ENCODE results near the gene JOSD2.

Gene JOSD2

GRCh38 chr19:50497022-50497405, 14.0 kb downstream of the JOSD2 start:
- no peak for DNase-seq
- Histone ChIP-seq H3K27me3 (replicated peaks) (peaks cover 29% of the 10 kb centered on the region), H3K27ac (no peak overlapping the region), H3K36me3 (replicated peaks) (no peaks in the 10 kb centered on the region), H3K4me3 (ENCODE audit: low read depth, low read length) (no peak overlapping the region)
- in situ Hi-C loops (cut with HindIII; ENCODE audit: low pct_ligation_motif_present, low sequenced_read_pairs): no loop called here
- TF ChIP-seq CTCF (IDR thresholded peaks at IDR 0.05; ENCODE audit: low read depth, low read length, missing control alignments): no peak

- H3K36me3 ChIP-seq (replicated peaks): no peaks in the 10 kb centered on the region
- no peak for DNase-seq
- H3K27me3 ChIP-seq (replicated peaks): peaks cover 27% of the 10 kb centered on the region
- in situ Hi-C loops (cut with HindIII; ENCODE audit: low pct_ligation_motif_present, low sequenced_read_pairs): no loop called here
- no peak overlapping the region for H3K27ac ChIP-seq
- no peak overlapping the region for H3K4me3 ChIP-seq (ENCODE audit: low read depth, low read length)
- no peak for TF ChIP-seq CTCF (IDR thresholded peaks at IDR 0.05; ENCODE audit: low read depth, low read length, missing control alignments)
Observed at GRCh38 chr19:50496189-50497021, 14.6 kb downstream of the JOSD2 start.

GRCh38 chr19:50495020-50495531, 15.9 kb downstream of the JOSD2 start:
- TF ChIP-seq CTCF (IDR thresholded peaks at IDR 0.05; ENCODE audit: low read depth, low read length, missing control alignments): no peak
- Histone ChIP-seq H3K27ac (no peak overlapping the region), H3K27me3 (replicated peaks) (peaks cover 20% of the 10 kb centered on the region), H3K4me3 (ENCODE audit: low read depth, low read length) (no peak overlapping the region), H3K36me3 (replicated peaks) (no peaks in the 10 kb centered on the region)
- in situ Hi-C loops (cut with HindIII; ENCODE audit: low pct_ligation_motif_present, low sequenced_read_pairs): no loop called here
- no peak for DNase-seq

- no peak for TF ChIP-seq CTCF (IDR thresholded peaks at IDR 0.05; ENCODE audit: low read depth, low read length, missing control alignments)
- no peak for DNase-seq
- Histone ChIP-seq H3K36me3 (replicated peaks) (no peaks in the 10 kb centered on the region), H3K27ac (no peak overlapping the region), H3K4me3 (ENCODE audit: low read depth, low read length) (no peak overlapping the region), H3K27me3 (replicated peaks) (peaks cover 17% of the 10 kb centered on the region)
- in situ Hi-C loops (cut with HindIII; ENCODE audit: low pct_ligation_motif_present, low sequenced_read_pairs): no loop called here
Observed at GRCh38 chr19:50494186-50495019, 16.6 kb downstream of the JOSD2 start.

GRCh38 chr19:50493171-50493570, 17.8 kb downstream of the JOSD2 start:
- Histone ChIP-seq H3K27me3 (replicated peaks) (peaks cover 20% of the 10 kb centered on the region), H3K4me3 (ENCODE audit: low read depth, low read length) (no peak overlapping the region), H3K27ac (no peak overlapping the region), H3K36me3 (replicated peaks) (no peaks in the 10 kb centered on the region)
- no peak for DNase-seq
- in situ Hi-C loops (cut with HindIII; ENCODE audit: low pct_ligation_motif_present, low sequenced_read_pairs): no loop called here
- TF ChIP-seq CTCF (IDR thresholded peaks at IDR 0.05; ENCODE audit: low read depth, low read length, missing control alignments): no peak

All from brain microvascular endothelial cell (primary cell).